Activated naive CD8-positive, alpha-beta T cell treated with anti-CD3 and anti-CD28 coated beads, Interleukin-2, amount 50 U/mL, for 24 hours (primary cell): ENCODE results near the gene ADIPOR2.

Source experiments
- ATAC-seq: fragments of 150-1000 bp; cut with Tn5 transposase; one replicate; pipeline ENCODE4 v1.10.0; 2021
- DNase-seq: peaks from one replicate; pipeline ENCODE4 v3.0.0; 2021
- H3K27ac Mint-ChIP-seq: one replicate; pipeline ENCODE4 v1.8.0; 2021; ENCODE audit warnings: mild to moderate bottlenecking, mixed read lengths
- H3K27me3 Mint-ChIP-seq: one replicate; pipeline ENCODE4 v1.8.0; 2021; ENCODE audit warnings: mixed read lengths
- H3K36me3 Mint-ChIP-seq: one replicate; pipeline ENCODE4 v1.8.0; 2021; ENCODE audit warnings: low read depth, mixed read lengths
- H3K4me1 Mint-ChIP-seq: one replicate; pipeline ENCODE4 v1.8.0; 2021; ENCODE audit warnings: mixed read lengths
- H3K4me3 Mint-ChIP-seq: one replicate; pipeline ENCODE4 v1.8.0; 2021; ENCODE audit warnings: mild to moderate bottlenecking, moderate library complexity, mixed read lengths
- H3K9me3 Mint-ChIP-seq: one replicate; pipeline ENCODE4 v1.8.0; 2021; ENCODE audit warnings: mixed read lengths

Gene ADIPOR2

GRCh38 chr12:1660304-1661187, 30.3 kb upstream of the ADIPOR2 start:
- no peaks in the 10 kb centered on the region for H3K27me3 Mint-ChIP-seq
- no peaks in the 10 kb centered on the region for H3K9me3 Mint-ChIP-seq
- DNase-seq (no peak), ATAC-seq (no peak)
- H3K27ac Mint-ChIP-seq: no peak overlapping the region
- H3K36me3 Mint-ChIP-seq: no peaks in the 10 kb centered on the region
- no peak overlapping the region for H3K4me3 Mint-ChIP-seq
- peaks cover 23% of the 10 kb centered on the region for H3K4me1 Mint-ChIP-seq

- ATAC-seq (peak; percentile 94), DNase-seq (peak; percentile 86)
- H3K9me3 Mint-ChIP-seq: no peaks in the 10 kb centered on the region
- peak overlapping the region; percentile 77 for H3K4me3 Mint-ChIP-seq
- H3K36me3 Mint-ChIP-seq: no peaks in the 10 kb centered on the region
- peaks cover 31% of the 10 kb centered on the region for H3K4me1 Mint-ChIP-seq
- H3K27ac Mint-ChIP-seq: peak overlapping the region; percentile 78
- H3K27me3 Mint-ChIP-seq: no peaks in the 10 kb centered on the region
Observed at GRCh38 chr12:1661553-1662335, 29.1 kb upstream of the ADIPOR2 start.

GRCh38 chr12:1662761-1663439, 28.0 kb upstream of the ADIPOR2 start:
- no peaks in the 10 kb centered on the region for H3K27me3 Mint-ChIP-seq
- DNase-seq: no peak
- no peaks in the 10 kb centered on the region for H3K36me3 Mint-ChIP-seq
- no peaks in the 10 kb centered on the region for H3K9me3 Mint-ChIP-seq
- ATAC-seq: no peak
- H3K4me3 Mint-ChIP-seq: peak overlapping the region; percentile 77
- H3K27ac Mint-ChIP-seq: peak overlapping the region; percentile 85
- peaks cover 40% of the 10 kb centered on the region for H3K4me1 Mint-ChIP-seq

GRCh38 chr12:1663440-1664132, 27.3 kb upstream of the ADIPOR2 start:
- ATAC-seq (no peak), DNase-seq (no peak)
- Mint-ChIP-seq H3K9me3 (no peaks in the 10 kb centered on the region), H3K36me3 (no peaks in the 10 kb centered on the region), H3K4me1 (peaks cover 45% of the 10 kb centered on the region), H3K27me3 (no peaks in the 10 kb centered on the region), H3K27ac (peak overlapping the region; percentile 85), H3K4me3 (peak overlapping the region; percentile 77)

- ATAC-seq (no peak), DNase-seq (no peak)
- Mint-ChIP-seq H3K4me1 (peaks cover 51% of the 10 kb centered on the region), H3K36me3 (no peaks in the 10 kb centered on the region), H3K27me3 (no peaks in the 10 kb centered on the region), H3K27ac (no peak overlapping the region), H3K9me3 (no peaks in the 10 kb centered on the region), H3K4me3 (no peak overlapping the region)
Observed at GRCh38 chr12:1665366-1665765, 25.5 kb upstream of the ADIPOR2 start.

GRCh38 chr12:1666215-1666614, 24.7 kb upstream of the ADIPOR2 start:
- H3K9me3 Mint-ChIP-seq: no peaks in the 10 kb centered on the region
- no peaks in the 10 kb centered on the region for H3K36me3 Mint-ChIP-seq
- no peaks in the 10 kb centered on the region for H3K27me3 Mint-ChIP-seq
- H3K4me3 Mint-ChIP-seq: no peak overlapping the region
- DNase-seq: no peak
- H3K27ac Mint-ChIP-seq: no peak overlapping the region
- peaks cover 49% of the 10 kb centered on the region for H3K4me1 Mint-ChIP-seq
- no peak for ATAC-seq

GRCh38 chr12:1666685-1667162, 24.1 kb upstream of the ADIPOR2 start:
- ATAC-seq (no peak), DNase-seq (no peak)
- Mint-ChIP-seq H3K27ac (peak overlapping the region; percentile 24), H3K4me3 (no peak overlapping the region), H3K4me1 (peaks cover 46% of the 10 kb centered on the region), H3K27me3 (no peaks in the 10 kb centered on the region), H3K36me3 (no peaks in the 10 kb centered on the region), H3K9me3 (no peaks in the 10 kb centered on the region)

- Mint-ChIP-seq H3K27ac (peak overlapping the region; percentile 61), H3K36me3 (no peaks in the 10 kb centered on the region), H3K27me3 (no peaks in the 10 kb centered on the region), H3K4me3 (no peak overlapping the region), H3K4me1 (peaks cover 41% of the 10 kb centered on the region), H3K9me3 (no peaks in the 10 kb centered on the region)
- ATAC-seq (peak; percentile 20), DNase-seq (no peak)
Observed at GRCh38 chr12:1668833-1669543, 21.9 kb upstream of the ADIPOR2 start.

GRCh38 chr12:1670358-1671268, 20.3 kb upstream of the ADIPOR2 start:
- Mint-ChIP-seq H3K27me3 (no peaks in the 10 kb centered on the region), H3K36me3 (no peaks in the 10 kb centered on the region), H3K27ac (no peak overlapping the region), H3K9me3 (no peaks in the 10 kb centered on the region), H3K4me1 (peaks cover 32% of the 10 kb centered on the region), H3K4me3 (no peak overlapping the region)
- DNase-seq (no peak), ATAC-seq (peak; percentile 46)

GRCh38 chr12:1676043-1676442, 14.8 kb upstream of the ADIPOR2 start:
- no peaks in the 10 kb centered on the region for H3K9me3 Mint-ChIP-seq
- H3K27me3 Mint-ChIP-seq: no peaks in the 10 kb centered on the region
- peaks cover 2% of the 10 kb centered on the region for H3K4me1 Mint-ChIP-seq
- no peaks in the 10 kb centered on the region for H3K36me3 Mint-ChIP-seq
- ATAC-seq (no peak), DNase-seq (no peak)
- no peak overlapping the region for H3K4me3 Mint-ChIP-seq
- no peak overlapping the region for H3K27ac Mint-ChIP-seq

GRCh38 chr12:1680804-1681492, 9.9 kb upstream of the ADIPOR2 start:
- H3K4me3 Mint-ChIP-seq: no peak overlapping the region
- H3K4me1 Mint-ChIP-seq: no peaks in the 10 kb centered on the region
- ATAC-seq (no peak), DNase-seq (no peak)
- H3K9me3 Mint-ChIP-seq: no peaks in the 10 kb centered on the region
- H3K36me3 Mint-ChIP-seq: no peaks in the 10 kb centered on the region
- no peak overlapping the region for H3K27ac Mint-ChIP-seq
- H3K27me3 Mint-ChIP-seq: no peaks in the 10 kb centered on the region

- no peak for ATAC-seq
- Mint-ChIP-seq H3K36me3 (no peaks in the 10 kb centered on the region), H3K27ac (no peak overlapping the region), H3K4me1 (no peaks in the 10 kb centered on the region), H3K27me3 (no peaks in the 10 kb centered on the region), H3K9me3 (no peaks in the 10 kb centered on the region), H3K4me3 (no peak overlapping the region)
- no peak for DNase-seq
Observed at GRCh38 chr12:1681493-1681807, 9.4 kb upstream of the ADIPOR2 start.
